PFSK-1 (cell line): ENCODE results near the gene GPR55.

Experiments used
- FOXP2 ChIP-seq: optimal IDR thresholded peaks from 2 replicates; pipeline ENCODE3; 2011; ENCODE audit warnings: borderline replicate concordance, control low read depth, inconsistent platforms; ENCODE audit not compliant: insufficient read depth; ENCODE audit errors: extremely low read length, extremely low read depth
- POLR2AphosphoS5 ChIP-seq: IDR thresholded peaks from 2 replicates; pipeline ENCODE4 v1.6.1; 2012; ENCODE audit warnings: low read depth, mild to moderate bottlenecking, control low read depth, low read length, moderate library complexity
- SIN3A ChIP-seq: IDR thresholded peaks from 2 replicates; pipeline ENCODE4 v1.6.1; 2012; ENCODE audit warnings: mild to moderate bottlenecking, low read length, moderate library complexity, borderline replicate concordance; ENCODE audit not compliant: insufficient read depth
- TAF1 ChIP-seq: IDR thresholded peaks from 2 replicates; pipeline ENCODE4 v1.6.1; 2012; ENCODE audit warnings: low read length, control low read depth, borderline replicate concordance; ENCODE audit not compliant: insufficient read depth
- TF ChIP-seq, protein P1 (sequence below), 2 experiments: IDR thresholded peaks; 2 replicates each; pipeline versions ENCODE4 v1.6.1 to v1.8.0; 2011 to 2012; ENCODE audit warnings: low read depth in 2 of 2, low read length in 2 of 2, control low read depth in 1 of 2, inconsistent platforms in 1 of 2, mild to moderate bottlenecking in 1 of 2, moderate library complexity in 1 of 2; ENCODE audit not compliant: insufficient read depth in 1 of 2

The GPR55 gene

GRCh38 chr2:230957756-230958391 is 32.8 kb upstream of the GPR55 start:
- TF ChIP-seq POLR2AphosphoS5 (no peak), FOXP2 (no peak), TAF1 (no peak), SIN3A (no peak)
- TF ChIP-seq, protein P1, sequence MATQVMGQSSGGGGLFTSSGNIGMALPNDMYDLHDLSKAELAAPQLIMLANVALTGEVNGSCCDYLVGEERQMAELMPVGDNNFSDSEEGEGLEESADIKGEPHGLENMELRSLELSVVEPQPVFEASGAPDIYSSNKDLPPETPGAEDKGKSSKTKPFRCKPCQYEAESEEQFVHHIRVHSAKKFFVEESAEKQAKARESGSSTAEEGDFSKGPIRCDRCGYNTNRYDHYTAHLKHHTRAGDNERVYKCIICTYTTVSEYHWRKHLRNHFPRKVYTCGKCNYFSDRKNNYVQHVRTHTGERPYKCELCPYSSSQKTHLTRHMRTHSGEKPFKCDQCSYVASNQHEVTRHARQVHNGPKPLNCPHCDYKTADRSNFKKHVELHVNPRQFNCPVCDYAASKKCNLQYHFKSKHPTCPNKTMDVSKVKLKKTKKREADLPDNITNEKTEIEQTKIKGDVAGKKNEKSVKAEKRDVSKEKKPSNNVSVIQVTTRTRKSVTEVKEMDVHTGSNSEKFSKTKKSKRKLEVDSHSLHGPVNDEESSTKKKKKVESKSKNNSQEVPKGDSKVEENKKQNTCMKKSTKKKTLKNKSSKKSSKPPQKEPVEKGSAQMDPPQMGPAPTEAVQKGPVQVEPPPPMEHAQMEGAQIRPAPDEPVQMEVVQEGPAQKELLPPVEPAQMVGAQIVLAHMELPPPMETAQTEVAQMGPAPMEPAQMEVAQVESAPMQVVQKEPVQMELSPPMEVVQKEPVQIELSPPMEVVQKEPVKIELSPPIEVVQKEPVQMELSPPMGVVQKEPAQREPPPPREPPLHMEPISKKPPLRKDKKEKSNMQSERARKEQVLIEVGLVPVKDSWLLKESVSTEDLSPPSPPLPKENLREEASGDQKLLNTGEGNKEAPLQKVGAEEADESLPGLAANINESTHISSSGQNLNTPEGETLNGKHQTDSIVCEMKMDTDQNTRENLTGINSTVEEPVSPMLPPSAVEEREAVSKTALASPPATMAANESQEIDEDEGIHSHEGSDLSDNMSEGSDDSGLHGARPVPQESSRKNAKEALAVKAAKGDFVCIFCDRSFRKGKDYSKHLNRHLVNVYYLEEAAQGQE (IDR thresholded peaks at IDR 0.05; ENCODE audit: insufficient read depth in 1 of 2, low read depth in 2 of 2, low read length in 2 of 2), result no peak

DNA sequence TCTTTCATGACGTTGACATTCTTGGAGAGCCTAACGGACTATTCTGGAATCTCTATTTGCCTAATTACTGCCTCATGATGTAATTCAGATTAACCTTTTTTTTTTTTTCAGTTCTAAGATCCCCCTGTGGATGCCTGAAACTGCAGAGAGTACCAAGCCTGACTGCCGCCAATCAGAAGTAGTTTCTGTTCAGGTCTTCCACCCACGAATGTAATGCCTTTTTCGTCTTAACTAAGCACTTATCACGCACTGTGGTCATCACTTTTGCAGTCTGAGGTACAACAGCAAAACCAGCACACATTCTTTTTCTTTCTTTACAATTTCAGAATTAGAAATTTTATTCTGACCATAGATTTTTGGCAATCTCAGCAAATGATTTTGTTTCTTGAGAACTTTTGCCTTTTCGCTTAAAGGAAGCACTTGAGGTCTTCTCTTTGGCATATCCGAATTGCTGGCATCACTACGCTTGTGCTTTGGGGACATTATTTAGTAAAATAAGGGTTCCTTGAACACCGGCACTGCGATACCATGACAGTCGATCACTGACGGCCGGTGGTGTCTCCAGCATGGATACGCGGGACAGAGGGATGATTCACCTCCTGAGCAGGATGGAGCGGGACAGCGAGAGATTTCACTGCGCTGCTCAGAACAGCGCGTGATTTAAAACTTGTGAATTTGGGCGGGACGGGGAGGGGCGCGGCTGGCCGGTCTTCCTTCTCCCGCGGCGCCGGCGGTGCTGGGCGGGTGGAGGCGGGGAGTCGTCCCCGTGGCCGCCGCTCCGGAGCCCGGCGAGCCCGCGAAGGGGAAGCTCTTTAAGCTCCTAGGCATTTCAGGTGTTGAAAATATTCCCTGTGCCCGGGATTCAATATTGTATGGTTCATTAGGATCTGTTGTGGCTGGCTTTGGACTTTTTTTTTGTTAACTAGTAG is 32.0 kb upstream of the GPR55 start:
- TF ChIP-seq SIN3A, result no peak
- no peak for TF ChIP-seq POLR2AphosphoS5
- TF ChIP-seq, protein P1 (IDR thresholded peaks at IDR 0.05; ENCODE audit: insufficient read depth in 1 of 2, low read depth in 2 of 2, low read length in 2 of 2), result no peak

- no peak for TF ChIP-seq FOXP2
- no peak for TF ChIP-seq TAF1
- TF ChIP-seq, protein P1 (IDR thresholded peaks at IDR 0.05; ENCODE audit: insufficient read depth in 1 of 2, low read depth in 2 of 2, low read length in 2 of 2), result no peak
- no peak for TF ChIP-seq POLR2AphosphoS5
- no peak for TF ChIP-seq SIN3A
These were observed 30.2 kb upstream of the GPR55 start for GRCh38 chr2:230955163-230955737.

DNA sequence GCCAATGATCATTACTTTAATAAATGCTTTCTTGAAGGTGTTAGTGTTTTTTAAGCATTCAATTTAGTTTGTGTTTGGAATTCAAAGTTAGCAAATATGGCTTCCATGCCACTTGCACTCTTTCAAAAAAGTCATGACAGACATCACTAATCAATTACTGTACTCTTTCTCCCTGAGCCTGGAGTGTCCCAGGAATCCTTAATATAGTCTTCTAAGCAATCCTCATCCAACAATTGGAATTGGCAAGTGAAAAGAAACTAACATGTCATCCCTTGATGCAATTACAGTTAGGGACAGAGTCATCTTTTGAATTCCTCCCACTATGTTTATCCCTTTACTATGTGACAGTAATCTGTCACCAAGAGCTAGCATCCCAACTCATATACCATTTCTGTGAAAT is 29.7 kb upstream of the GPR55 start:
- TF ChIP-seq FOXP2, result no peak

DNA sequence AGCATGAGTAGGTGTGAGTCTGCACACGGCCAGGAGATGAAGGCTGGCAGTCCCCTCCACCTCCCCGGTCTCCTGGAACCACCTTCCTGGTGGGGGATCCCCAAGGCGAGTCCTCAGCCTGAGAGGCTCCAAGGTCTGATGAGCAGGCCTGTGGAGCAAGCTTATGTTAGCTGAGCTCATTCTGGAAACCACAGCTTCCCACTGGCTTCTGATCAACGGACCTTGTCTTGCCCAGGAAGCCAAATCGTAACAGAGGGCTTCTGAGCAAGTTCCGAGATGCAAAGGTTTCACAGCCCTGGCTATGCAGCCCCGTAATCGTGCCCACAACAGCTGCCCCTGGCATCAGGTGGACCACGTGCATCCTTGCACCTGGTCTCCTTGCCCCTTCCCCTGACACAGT is 28.8 kb upstream of the GPR55 start:
- TF ChIP-seq, protein P1 (IDR thresholded peaks at IDR 0.05; ENCODE audit: insufficient read depth in 1 of 2, low read depth in 2 of 2, low read length in 2 of 2), result no peak
- TF ChIP-seq POLR2AphosphoS5 (no peak), FOXP2 (no peak), TAF1 (no peak), SIN3A (no peak)
